CD4-positive, alpha-beta T cell treated with Interleukin-17A for 1 hour (primary cell): ENCODE results near the gene ZNF566.
"Not testable (repeated sequence)": the region's sequence is repeated elsewhere in the genome, so short reads cannot be mapped to it uniquely, and the experiment has no call there.

Experiments
- DNase-seq: peaks from one replicate; pipeline ENCODE4 v3.0.0-alpha.2; 2020

The ZNF566 gene

GRCh38 chr19:36489118-36489919, at the start of gene ZNF566:
TSS of gene ZNF566 (minus strand) at chr19:36489561. CDS start at chr19:36476557, 13,004 bp downstream.
- DNase-seq, result peak; percentile 97

DNA sequence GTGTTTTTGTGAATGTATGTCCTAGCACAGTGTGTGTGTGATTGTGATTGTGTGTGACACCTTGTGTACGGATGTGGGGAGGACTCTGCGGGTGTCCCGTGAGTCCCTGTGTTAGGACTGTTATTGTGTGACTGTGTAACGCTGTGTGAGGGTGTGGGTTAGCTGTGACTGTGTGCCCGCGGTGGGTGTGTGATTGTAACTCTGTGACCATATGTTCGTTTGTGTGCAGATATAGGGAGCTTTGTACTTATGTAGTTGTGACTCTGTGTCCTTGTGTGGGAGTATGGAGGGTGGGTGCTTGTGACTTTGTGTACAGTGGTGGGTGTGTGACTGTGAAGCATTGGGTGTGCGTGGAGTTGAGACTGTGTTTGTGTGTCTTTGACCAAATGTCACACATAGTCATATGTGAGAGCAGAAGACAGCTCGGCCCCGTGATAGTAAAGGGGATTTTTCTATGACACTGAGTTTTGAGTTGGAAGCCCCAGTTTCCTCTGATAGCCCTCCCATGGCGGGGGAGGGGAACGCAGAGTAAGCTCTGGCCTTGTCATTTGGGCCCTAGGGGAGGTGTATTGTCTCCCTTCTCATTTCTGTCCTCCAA, 39.7 kb upstream of the ZNF566 start:
- DNase-seq, result peak; percentile 54

DNA sequence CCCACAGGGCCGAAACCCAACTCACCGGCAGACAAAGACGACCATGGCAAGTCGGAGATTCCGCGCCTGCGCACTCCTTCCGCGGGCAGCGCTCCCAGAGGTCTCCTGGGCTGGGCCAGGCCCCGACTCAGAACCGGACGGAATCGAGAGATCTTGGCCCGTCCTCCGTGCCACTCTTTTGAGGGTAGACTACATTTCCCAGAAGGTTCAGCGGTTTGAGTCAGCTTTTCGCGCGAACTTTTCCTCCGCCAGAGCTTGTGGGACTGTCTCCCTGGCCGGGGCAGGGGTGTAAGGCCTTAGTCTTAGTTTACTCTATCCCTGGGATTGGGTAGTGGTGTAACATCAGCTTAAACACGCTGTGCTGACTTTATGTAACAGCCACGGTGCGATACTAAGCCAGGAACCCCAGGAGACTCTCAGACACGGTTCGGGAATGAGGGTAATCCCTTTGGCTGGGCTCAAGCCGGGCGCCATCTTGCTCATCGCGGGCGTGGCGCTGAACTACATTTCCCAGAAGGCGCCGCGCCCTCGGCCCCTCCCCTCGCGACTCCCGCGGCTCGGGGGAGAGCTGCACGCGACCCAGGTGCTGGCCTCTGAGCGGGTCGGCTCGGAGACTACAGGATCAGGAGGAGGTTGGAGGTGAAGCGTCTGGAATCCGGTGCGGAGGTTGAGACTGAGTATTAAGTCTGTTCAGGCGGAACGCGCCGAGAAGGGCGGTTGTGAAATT, 39.0 kb upstream of the ZNF566 start, which contains the start of gene ZNF260:
ZNF260 (minus strand) TSS at position 78 of the 727 bp plus-strand sequence. CDS start 13,033 bp downstream, outside the sequence.
- DNase-seq, result peak; percentile 96

- no peak for DNase-seq
These were observed 38.5 kb upstream of the ZNF566 start for GRCh38 chr19:36527873-36528193.

DNA sequence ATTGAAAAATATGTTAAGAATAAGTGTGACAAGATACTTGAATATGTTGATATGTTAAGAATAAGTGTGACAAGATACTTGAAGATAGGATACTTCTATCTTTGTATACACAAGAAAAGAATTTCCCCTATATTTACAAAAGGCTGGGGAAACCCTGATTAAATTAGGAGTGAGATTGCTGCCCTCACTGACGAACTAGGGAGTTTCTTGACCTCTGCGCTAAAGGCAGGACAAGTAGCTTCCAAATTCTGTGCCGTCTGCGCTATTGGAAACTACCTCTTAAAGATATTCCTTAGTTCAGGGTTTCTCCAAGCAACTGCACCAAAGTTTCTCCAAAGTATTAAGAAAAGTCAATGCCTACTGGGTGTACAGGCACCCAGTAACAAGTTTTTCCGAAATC, 38.0 kb upstream of the ZNF566 start:
- no peak for DNase-seq

- DNase-seq, result no peak
These were observed 37.2 kb upstream of the ZNF566 start for GRCh38 chr19:36526581-36526980.

DNA sequence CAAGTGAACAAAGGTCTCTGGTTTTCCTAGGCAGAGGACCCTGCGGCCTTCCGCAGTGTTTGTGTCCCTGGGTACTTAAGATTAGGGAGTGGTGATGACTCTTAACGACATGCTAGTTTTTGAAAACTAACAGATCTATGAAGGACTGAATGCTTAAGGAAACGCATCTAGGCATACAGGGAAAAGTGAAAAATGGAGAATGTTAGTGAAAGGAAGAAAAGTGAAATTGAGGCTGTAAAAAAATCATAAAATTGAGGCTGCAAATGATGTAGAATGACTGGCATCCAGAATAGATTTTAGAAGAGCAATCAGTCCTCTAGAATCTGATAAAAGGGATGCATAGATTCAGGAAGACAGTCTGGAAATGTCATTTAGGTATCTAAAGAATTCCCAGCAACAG, 35.3 kb upstream of the ZNF566 start:
- no peak for DNase-seq

DNA sequence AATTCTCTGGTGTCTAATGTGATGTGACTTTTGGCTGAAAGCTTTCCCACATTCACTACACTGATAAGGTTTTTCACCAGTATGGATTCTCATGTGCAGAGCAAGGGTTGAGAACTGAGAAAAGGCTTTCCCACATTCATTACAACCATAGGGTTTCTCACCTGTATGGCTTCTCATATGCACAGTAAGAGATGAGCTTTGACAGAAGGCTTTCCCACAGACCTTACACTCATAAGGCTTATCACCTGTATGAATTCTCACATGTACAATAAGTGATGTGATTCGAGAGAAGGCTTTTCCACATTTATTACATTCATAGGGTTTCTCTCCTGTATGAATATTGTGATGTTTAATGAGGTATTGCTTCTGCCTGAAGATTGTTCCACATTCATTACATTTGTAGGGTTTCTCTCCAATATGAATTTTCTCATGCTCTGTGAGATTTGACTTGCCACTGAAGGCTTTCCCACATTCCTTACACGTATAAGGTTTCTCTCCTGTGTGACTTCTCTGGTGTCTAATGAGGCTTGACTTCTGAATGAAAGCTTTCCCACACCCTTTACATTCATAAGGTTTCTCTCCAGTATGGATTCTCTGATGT, 24.8 kb upstream of the ZNF566 start:
- DNase-seq, result no peak

DNA sequence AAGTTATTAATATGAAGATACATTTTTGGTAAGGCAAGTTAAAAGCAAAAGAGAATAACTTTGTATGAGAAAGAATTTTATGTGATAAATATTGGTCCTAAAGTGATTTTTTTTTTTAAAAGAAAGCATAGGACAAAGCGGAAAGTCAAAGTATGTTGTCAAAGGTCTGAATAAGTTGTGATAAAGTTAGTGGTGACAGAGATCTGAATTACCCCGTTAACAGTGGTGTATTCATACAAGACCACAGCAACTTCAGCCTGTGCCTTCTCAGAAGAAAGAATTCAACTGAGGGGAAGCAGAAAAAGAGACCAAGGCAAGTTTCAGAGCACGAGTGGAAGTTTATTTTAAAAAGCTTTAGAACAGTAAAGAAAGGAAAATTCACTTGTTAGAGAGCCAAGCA, 19.0 kb upstream of the ZNF566 start:
- no peak for DNase-seq

GRCh38 chr19:36501973-36502372, 12.6 kb upstream of the ZNF566 start:
- DNase-seq, result no peak

GRCh38 chr19:36497001-36497400, 7.6 kb upstream of the ZNF566 start:
- no peak for DNase-seq

GRCh38 chr19:36492689-36493453, 3.5 kb upstream of the ZNF566 start:
- peak; percentile 41 for DNase-seq

- not testable (repeated sequence) for DNase-seq
These were observed 1.5 kb upstream of the ZNF566 start for GRCh38 chr19:36490846-36491245.

DNA sequence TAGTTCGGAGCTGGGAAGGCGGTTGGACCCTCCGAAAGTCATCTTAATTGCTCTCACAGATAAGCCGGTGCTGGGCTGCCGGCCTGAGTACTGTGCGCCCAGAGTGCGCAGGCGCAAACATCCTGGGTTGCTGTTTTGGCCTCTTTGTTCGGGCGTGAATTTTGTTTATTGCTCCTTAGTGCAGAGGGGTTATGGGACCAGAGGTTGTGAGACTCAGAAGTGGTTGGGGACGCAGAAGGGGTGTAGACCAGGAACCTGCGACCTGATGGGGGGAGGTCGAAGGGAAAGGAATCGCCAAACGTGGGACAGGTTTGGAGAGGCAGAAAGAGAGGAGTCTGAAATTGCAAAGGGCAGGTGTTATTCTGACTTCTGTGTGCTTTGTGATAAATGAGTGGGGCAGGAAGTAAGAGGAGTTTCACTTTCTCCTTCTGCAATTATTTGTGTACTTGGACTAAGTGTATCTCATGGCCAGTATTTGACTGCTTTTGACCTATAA, 607 bp upstream of the ZNF566 start:
- peak; percentile 88 for DNase-seq

DNA sequence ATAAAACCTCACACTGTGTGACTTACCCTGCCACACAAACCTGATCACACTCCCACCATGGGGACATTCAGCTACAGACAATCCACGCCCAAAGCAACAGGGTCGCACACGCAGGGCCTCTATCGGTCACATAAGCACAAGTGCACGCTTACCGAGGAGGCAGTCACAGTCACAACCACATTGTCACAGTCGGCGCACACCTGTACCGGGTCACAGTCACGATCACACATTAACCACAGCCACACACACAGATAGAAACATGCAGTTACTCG, 579 bp downstream of the ZNF566 start:
- peak; percentile 64 for DNase-seq

- DNase-seq, result peak; percentile 0
These were observed 1.1 kb downstream of the ZNF566 start for GRCh38 chr19:36488118-36488845.

DNA sequence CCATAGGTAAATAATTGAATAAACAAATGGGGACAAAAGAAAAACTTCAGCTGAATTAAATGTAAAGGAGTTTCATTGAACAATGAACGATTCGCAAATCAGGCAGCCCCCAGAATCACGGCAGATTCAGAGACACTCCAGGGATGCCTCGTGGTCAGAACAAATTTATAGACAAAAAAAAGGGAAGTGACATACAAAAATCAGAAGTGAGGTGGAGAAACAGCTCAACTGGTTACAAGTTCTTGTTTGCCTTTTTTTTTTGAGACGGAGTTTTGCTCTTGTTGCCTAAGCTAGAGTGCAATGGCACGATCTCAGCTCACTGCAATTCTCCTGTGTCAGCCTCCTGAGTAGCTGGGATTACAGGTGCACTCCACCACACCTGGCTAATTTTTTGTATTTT, 5.7 kb downstream of the ZNF566 start:
- no peak for DNase-seq

GRCh38 chr19:36482876-36483275, 6.5 kb downstream of the ZNF566 start:
- DNase-seq, result no peak

- no peak for DNase-seq
These were observed 29.3 kb downstream of the ZNF566 start for GRCh38 chr19:36460046-36460445.

- no peak for DNase-seq
These were observed 32.5 kb downstream of the ZNF566 start for GRCh38 chr19:36456831-36457230.

DNA sequence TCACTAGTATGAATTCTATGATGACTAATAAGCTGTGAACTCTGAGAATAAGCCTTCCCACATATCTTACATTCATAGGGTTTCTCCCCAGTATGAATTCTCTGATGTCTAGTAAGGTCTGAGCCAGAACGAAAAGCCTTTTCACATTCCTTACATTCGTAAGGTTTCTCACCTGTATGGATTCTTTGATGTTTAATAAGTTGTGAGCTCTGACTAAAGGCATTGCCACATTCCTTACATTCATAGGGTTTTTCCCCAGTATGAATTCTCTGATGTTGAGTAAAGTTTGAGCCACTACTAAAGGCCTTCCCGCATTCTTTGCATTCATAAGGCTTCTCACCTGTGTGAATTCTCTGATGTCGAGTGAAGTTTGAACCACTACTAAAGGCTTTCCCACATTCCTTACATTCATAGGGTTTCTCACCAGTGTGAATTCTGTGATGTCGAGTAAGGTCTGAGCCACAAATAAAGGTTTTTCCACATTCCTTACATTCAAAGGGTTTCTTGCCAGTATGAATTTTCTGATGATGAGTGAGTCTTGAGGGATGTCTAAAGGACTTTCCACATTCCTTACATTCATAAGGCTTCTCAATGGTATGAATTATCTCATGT, 40.2 kb downstream of the ZNF566 start:
- no peak for DNase-seq

- no peak for DNase-seq
These were observed 48.0 kb downstream of the ZNF566 start for GRCh38 chr19:36441339-36441738.
